GM12873 (cell line): ENCODE measurements around the gene C22orf31.

Experiments
- CTCF ChIP-seq: IDR thresholded peaks from 2 replicates; pipeline ENCODE4 v1.5.1; 2012; ENCODE audit warnings: low read depth, mild to moderate bottlenecking, moderate library complexity, low read length, control low read depth; ENCODE audit not compliant: insufficient read depth; ENCODE audit errors: missing control alignments

The C22orf31 gene

GRCh38 chr22:29061773-29062172 lies at the start of gene C22orf31:
TSS of gene C22orf31 (minus strand) at chr22:29061831. CDS start at chr22:29061792, 39 bp downstream.
- TF ChIP-seq CTCF, result no peak

- TF ChIP-seq CTCF, result no peak
These were observed 49.3 kb upstream of the C22orf31 start for GRCh38 chr22:29110946-29111345.

GRCh38 chr22:29109822-29110221 lies 48.2 kb upstream of the C22orf31 start:
- TF ChIP-seq CTCF, result no peak

- no peak for TF ChIP-seq CTCF
These were observed 46.5 kb upstream of the C22orf31 start for GRCh38 chr22:29108137-29108536.

GRCh38 chr22:29106839-29107238 lies 45.2 kb upstream of the C22orf31 start:
- no peak for TF ChIP-seq CTCF

GRCh38 chr22:29105468-29105867 lies 43.8 kb upstream of the C22orf31 start:
- TF ChIP-seq CTCF, result no peak

- no peak for TF ChIP-seq CTCF
These were observed 41.5 kb upstream of the C22orf31 start for GRCh38 chr22:29103121-29103520.
